ENCODE results near the gene MAPT.
"Not testable (repeated sequence)": the region's sequence is repeated elsewhere in the genome, so short reads cannot be mapped to it uniquely, and the experiment has no call there.

Gene MAPT

DNA sequence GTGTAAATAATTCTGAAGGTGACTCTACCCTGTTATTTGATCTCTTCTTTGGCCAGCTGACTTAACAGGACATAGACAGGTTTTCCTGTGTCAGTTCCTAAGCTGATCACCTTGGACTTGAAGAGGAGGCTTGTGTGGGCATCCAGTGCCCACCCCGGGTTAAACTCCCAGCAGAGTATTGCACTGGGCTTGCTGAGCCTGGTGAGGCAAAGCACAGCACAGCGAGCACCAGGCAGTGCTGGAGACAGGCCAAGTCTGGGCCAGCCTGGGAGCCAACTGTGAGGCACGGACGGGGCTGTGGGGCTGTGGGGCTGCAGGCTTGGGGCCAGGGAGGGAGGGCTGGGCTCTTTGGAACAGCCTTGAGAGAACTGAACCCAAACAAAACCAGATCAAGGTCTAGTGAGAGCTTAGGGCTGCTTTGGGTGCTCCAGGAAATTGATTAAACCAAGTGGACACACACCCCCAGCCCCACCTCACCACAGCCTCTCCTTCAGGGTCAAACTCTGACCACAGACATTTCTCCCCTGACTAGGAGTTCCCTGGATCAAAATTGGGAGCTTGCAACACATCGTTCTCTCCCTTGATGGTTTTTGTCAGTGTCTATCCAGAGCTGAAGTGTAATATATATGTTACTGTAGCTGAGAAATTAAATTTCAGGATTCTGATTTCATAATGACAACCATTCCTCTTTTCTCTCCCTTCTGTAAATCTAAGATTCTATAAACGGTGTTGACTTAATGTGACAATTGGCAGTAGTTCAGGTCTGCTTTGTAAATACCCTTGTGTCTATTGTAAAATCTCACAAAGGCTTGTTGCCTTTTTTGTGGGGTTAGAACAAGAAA lies 109.8 kb downstream of the MAPT start:
- DNase-seq (ENCODE audit: low read depth in 3 of 3, low spot score in 1 of 3): no peak

DNA sequence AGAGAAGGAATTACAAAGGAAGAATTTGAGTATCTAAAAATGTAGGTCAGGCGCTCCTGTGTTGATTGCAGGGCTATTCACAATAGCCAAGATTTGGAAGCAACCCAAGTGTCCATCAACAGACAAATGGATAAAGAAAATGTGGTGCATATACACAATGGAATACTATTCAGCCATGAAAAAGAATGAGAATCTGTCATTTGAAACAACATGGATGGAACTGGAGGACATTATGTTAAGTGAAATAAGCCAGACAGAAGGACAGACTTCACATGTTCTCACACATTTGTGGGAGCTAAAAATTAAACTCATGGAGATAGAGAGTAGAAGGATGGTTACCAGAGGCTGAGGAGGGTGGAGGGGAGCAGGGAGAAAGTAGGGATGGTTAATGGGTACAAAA lies 111.7 kb downstream of the MAPT start:
- not testable (repeated sequence) for DNase-seq (ENCODE audit: low read depth in 3 of 3, low spot score in 1 of 3)

DNA sequence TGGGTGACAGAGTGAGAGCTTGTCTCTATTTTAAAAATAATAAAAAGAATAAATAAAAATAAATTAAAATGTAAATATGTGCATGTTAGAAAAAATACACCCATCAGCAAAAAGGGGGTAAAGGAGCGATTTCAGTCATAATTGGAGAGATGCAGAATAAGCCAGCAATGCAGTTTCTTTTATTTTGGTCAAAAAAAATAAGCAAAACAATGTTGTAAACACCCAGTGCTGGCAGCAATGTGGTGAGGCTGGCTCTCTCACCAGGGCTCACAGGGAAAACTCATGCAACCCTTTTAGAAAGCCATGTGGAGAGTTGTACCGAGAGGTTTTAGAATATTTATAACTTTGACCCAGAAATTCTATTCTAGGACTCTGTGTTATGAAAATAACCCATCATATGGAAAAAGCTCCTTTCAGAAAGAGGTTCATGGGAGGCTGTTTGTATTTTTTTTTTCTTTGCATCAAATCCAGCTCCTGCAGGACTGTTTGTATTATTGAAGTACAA lies 113.2 kb downstream of the MAPT start:
- DNase-seq (ENCODE audit: low read depth in 3 of 3, low spot score in 1 of 3): no peak

DNA sequence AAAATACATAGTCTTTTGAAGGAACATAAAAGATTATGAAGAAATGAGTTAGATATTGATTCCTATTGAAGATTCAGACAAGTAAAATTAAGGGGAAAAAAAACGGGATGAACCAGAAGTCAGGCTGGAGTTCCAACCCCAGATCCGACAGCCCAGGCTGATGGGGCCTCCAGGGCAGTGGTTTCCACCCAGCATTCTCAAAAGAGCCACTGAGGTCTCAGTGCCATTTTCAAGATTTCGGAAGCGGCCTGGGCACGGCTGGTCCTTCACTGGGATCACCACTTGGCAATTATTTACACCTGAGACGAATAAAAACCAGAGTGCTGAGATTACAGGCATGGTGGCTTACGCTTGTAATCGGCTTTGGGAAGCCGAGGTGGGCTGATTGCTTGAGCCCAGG lies 114.2 kb downstream of the MAPT start:
- no peak for DNase-seq (ENCODE audit: low read depth in 3 of 3, low spot score in 1 of 3)

DNA sequence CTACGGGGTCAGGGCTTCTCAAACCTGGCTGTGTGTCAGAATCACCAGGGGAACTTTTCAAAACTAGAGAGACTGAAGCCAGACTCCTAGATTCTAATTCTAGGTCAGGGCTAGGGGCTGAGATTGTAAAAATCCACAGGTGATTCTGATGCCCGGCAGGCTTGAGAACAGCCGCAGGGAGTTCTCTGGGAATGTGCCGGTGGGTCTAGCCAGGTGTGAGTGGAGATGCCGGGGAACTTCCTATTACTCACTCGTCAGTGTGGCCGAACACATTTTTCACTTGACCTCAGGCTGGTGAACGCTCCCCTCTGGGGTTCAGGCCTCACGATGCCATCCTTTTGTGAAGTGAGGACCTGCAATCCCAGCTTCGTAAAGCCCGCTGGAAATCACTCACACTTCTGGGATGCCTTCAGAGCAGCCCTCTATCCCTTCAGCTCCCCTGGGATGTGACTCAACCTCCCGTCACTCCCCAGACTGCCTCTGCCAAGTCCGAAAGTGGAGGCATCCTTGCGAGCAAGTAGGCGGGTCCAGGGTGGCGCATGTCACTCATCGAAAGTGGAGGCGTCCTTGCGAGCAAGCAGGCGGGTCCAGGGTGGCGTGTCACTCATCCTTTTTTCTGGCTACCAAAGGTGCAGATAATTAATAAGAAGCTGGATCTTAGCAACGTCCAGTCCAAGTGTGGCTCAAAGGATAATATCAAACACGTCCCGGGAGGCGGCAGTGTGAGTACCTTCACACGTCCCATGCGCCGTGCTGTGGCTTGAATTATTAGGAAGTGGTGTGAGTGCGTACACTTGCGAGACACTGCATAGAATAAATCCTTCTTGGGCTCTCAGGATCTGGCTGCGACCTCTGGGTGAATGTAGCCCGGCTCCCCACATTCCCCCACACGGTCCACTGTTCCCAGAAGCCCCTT lies 115.6 kb downstream of the MAPT start:
- no peak for DNase-seq (ENCODE audit: low read depth in 3 of 3, low spot score in 1 of 3)

DNA sequence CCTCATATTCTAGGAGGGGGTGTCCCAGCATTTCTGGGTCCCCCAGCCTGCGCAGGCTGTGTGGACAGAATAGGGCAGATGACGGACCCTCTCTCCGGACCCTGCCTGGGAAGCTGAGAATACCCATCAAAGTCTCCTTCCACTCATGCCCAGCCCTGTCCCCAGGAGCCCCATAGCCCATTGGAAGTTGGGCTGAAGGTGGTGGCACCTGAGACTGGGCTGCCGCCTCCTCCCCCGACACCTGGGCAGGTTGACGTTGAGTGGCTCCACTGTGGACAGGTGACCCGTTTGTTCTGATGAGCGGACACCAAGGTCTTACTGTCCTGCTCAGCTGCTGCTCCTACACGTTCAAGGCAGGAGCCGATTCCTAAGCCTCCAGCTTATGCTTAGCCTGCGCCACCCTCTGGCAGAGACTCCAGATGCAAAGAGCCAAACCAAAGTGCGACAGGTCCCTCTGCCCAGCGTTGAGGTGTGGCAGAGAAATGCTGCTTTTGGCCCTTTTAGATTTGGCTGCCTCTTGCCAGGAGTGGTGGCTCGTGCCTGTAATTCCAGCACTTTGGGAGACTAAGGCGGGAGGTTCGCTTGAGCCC lies 116.3 kb downstream of the MAPT start:
- DNase-seq (ENCODE audit: low read depth in 3 of 3, low spot score in 1 of 3): no peak

DNA sequence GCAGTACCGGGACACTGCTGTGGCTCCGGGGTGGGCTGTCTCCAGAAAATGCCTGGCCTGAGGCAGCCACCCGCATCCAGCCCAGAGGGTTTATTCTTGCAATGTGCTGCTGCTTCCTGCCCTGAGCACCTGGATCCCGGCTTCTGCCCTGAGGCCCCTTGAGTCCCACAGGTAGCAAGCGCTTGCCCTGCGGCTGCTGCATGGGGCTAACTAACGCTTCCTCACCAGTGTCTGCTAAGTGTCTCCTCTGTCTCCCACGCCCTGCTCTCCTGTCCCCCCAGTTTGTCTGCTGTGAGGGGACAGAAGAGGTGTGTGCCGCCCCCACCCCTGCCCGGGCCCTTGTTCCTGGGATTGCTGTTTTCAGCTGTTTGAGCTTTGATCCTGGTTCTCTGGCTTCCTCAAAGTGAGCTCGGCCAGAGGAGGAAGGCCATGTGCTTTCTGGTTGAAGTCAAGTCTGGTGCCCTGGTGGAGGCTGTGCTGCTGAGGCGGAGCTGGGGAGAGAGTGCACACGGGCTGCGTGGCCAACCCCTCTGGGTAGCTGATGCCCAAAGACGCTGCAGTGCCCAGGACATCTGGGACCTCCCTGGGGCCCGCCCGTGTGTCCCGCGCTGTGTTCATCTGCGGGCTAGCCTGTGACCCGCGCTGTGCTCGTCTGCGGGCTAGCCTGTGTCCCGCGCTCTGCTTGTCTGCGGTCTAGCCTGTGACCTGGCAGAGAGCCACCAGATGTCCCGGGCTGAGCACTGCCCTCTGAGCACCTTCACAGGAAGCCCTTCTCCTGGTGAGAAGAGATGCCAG lies 117.6 kb downstream of the MAPT start:
- DNase-seq (ENCODE audit: low read depth in 3 of 3, low spot score in 1 of 3): no peak

DNA sequence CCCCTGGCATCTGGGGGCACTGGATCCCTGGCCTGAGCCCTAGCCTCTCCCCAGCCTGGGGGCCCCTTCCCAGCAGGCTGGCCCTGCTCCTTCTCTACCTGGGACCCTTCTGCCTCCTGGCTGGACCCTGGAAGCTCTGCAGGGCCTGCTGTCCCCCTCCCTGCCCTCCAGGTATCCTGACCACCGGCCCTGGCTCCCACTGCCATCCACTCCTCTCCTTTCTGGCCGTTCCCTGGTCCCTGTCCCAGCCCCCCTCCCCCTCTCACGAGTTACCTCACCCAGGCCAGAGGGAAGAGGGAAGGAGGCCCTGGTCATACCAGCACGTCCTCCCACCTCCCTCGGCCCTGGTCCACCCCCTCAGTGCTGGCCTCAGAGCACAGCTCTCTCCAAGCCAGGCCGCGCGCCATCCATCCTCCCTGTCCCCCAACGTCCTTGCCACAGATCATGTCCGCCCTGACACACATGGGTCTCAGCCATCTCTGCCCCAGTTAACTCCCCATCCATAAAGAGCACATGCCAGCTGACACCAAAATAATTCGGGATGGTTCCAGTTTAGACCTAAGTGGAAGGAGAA lies 118.2 kb downstream of the MAPT start:
- DNase-seq (ENCODE audit: low read depth in 3 of 3, low spot score in 1 of 3): no peak

DNA sequence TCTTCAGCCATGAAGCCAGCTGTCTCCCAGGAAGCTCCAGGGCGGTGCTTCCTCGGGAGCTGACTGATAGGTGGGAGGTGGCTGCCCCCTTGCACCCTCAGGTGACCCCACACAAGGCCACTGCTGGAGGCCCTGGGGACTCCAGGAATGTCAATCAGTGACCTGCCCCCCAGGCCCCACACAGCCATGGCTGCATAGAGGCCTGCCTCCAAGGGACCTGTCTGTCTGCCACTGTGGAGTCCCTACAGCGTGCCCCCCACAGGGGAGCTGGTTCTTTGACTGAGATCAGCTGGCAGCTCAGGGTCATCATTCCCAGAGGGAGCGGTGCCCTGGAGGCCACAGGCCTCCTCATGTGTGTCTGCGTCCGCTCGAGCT lies 118.8 kb downstream of the MAPT start:
- no peak for DNase-seq (ENCODE audit: low read depth in 3 of 3, low spot score in 1 of 3)

DNA sequence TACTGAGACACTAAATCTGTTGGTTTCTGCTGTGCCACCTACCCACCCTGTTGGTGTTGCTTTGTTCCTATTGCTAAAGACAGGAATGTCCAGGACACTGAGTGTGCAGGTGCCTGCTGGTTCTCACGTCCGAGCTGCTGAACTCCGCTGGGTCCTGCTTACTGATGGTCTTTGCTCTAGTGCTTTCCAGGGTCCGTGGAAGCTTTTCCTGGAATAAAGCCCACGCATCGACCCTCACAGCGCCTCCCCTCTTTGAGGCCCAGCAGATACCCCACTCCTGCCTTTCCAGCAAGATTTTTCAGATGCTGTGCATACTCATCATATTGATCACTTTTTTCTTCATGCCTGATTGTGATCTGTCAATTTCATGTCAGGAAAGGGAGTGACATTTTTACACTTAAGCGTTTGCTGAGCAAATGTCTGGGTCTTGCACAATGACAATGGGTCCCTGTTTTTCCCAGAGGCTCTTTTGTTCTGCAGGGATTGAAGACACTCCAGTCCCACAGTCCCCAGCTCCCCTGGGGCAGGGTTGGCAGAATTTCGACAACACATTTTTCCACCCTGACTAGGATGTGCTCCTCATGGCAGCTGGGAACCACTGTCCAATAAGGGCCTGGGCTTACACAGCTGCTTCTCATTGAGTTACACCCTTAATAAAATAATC lies 119.3 kb downstream of the MAPT start:
- no peak for DNase-seq (ENCODE audit: low read depth in 3 of 3, low spot score in 1 of 3)

DNA sequence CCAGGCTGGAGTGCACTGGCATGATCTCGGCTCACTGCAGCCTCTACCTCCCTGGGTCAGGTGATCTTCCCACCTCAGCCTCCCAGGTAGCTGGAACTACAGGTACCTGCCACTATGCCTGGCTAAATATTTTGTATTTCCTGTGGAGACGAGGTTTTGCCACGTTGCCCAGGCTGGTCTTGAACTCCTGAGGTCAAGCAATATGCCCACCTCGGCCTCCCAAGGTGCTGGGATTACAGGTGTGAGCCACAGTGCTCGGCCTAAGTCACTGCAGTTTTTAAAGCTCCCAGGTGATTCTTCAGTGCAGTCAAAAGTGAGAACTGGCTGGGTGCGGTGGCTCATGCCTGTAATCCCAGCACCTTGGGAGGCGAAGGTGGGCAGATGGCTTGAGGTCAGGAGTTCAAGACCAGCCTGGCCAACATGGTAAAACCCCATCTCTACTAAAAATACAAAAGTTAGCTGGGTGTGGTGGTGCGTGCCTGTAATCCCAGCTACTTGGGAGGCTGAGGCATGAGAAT lies 125.1 kb downstream of the MAPT start:
- DNase-seq (ENCODE audit: low read depth in 3 of 3, low spot score in 1 of 3): not testable (repeated sequence)

DNA sequence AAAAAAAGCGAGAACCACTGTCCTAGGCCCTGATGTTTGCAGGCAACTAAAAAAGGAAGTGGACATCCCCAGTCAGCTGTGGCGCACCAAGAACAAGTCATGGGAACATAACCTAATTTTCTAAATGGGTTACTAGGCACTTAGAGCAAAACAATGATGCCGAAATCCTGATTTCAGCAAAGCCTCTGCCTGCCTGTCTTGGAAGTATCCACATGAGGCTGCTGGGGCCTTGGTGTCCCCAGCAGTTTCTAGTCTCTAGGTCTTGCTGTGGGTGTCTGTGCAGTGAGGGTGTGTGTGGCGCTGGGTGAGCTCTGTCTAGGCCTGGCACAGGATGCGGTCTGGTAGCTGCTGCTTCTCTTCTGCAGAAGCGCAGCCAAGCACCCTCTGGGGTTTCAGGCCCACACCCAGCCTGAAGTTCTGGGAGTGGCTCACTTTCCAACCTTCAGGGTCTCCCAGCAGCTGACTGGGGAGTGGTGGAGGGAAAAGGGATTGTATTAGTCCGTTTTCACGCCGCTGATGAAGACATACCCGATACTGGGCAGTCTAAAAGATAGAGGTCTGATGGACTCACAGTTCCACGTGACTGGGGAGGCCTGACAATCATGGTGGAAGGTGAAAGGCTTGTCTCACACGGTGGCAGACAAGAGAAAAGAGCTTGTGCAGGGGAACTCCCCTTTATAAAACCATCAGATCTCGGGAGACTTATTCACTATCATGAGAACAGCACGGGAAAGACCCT lies 125.8 kb downstream of the MAPT start:
- DNase-seq (ENCODE audit: low read depth in 3 of 3, low spot score in 1 of 3): peak; percentile 7 to 37 (median 12)

DNA sequence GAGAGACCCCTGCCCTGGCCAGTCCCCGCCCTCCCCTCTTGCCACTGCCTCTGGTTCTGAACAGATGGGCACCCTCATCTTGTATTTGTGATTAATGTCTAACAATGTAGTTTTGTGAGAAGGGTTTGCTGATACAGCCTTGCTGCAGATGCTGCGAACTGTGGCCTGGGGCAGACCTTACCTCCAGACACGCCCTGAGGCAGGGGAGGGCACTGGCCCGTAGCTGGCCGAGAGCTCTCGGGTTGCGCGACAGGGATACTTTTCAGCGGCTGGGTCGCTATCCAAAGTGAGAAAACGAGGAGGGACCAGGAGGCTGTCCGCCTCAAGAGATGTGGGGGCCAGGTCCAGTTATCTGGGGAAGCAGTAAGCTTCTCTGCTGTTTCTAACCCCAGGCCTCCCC lies 126.6 kb downstream of the MAPT start:
- no peak for DNase-seq (ENCODE audit: low read depth in 3 of 3, low spot score in 1 of 3)

DNA sequence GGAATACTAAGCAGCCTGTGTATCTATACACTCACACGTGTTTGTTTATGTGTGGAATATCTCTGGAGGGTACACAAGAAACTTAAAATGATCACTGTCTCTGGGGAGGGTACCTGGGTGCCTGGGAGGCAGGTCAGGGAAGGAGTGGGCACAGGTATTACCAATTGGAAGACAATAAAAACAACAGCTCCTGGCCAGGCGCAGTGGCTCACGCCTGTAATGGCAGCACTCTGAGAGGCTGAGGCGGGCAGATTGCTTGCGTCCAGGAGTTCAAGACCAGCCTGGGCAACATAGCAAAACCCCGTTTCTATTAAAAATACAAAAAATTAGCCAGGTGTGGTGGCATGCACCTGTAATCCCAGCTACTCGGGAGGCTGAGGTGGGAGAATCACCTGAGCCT lies 129.0 kb downstream of the MAPT start:
- not testable (repeated sequence) for DNase-seq (ENCODE audit: low read depth in 3 of 3, low spot score in 1 of 3)

DNA sequence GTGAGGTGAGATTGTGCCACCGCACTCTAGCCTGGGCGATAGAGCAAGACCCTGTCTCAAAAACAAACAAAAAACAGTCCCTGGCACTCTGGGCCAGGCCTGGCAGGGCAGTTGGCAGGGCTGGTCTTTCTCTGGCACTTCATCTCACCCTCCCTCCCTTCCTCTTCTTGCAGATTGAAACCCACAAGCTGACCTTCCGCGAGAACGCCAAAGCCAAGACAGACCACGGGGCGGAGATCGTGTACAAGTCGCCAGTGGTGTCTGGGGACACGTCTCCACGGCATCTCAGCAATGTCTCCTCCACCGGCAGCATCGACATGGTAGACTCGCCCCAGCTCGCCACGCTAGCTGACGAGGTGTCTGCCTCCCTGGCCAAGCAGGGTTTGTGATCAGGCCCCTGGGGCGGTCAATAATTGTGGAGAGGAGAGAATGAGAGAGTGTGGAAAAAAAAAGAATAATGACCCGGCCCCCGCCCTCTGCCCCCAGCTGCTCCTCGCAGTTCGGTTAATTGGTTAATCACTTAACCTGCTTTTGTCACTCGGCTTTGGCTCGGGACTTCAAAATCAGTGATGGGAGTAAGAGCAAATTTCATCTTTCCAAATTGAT lies 129.5 kb downstream of the MAPT start:
- no peak for DNase-seq (ENCODE audit: low read depth in 3 of 3, low spot score in 1 of 3)

DNA sequence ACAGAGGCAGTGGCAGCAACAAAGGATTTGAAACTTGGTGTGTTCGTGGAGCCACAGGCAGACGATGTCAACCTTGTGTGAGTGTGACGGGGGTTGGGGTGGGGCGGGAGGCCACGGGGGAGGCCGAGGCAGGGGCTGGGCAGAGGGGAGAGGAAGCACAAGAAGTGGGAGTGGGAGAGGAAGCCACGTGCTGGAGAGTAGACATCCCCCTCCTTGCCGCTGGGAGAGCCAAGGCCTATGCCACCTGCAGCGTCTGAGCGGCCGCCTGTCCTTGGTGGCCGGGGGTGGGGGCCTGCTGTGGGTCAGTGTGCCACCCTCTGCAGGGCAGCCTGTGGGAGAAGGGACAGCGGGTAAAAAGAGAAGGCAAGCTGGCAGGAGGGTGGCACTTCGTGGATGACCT lies 130.2 kb downstream of the MAPT start:
- no peak for DNase-seq (ENCODE audit: low read depth in 3 of 3, low spot score in 1 of 3)

DNA sequence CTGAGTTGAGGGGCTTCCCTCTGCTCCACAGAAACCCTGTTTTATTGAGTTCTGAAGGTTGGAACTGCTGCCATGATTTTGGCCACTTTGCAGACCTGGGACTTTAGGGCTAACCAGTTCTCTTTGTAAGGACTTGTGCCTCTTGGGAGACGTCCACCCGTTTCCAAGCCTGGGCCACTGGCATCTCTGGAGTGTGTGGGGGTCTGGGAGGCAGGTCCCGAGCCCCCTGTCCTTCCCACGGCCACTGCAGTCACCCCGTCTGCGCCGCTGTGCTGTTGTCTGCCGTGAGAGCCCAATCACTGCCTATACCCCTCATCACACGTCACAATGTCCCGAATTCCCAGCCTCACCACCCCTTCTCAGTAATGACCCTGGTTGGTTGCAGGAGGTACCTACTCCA lies 130.7 kb downstream of the MAPT start:
- DNase-seq (ENCODE audit: low read depth in 3 of 3, low spot score in 1 of 3): no peak

DNA sequence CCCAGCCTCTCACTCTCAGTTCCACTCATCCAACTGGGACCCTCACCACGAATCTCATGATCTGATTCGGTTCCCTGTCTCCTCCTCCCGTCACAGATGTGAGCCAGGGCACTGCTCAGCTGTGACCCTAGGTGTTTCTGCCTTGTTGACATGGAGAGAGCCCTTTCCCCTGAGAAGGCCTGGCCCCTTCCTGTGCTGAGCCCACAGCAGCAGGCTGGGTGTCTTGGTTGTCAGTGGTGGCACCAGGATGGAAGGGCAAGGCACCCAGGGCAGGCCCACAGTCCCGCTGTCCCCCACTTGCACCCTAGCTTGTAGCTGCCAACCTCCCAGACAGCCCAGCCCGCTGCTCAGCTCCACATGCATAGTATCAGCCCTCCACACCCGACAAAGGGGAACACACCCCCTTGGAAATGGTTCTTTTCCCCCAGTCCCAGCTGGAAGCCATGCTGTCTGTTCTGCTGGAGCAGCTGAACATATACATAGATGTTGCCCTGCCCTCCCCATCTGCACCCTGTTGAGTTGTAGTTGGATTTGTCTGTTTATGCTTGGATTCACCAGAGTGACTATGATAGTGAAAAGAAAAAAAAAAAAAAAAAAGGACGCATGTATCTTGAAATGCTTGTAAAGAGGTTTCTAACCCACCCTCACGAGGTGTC lies 131.3 kb downstream of the MAPT start:
- DNase-seq (ENCODE audit: low read depth in 3 of 3, low spot score in 1 of 3): no peak
